ENCODE results near the gene A3GALT2.

DNA sequence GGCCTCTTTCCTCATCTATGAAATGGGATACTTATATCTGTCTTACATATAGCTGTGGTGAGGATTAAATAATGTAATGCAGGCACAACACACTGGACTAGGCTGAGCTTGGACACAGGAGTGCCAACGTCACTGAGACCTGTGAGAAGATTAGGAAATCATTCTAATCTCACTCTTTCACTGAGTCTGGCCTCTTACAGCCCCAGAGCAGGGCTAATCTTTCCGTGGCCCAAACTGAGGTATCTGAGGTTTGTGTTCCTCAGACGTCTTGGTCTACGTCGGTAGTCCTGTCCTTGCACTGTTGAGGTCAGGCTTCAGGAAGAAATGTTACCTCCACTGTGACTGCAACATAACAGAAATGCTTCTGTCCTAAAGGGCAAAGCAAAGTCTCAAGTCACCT is 22.6 kb upstream of the A3GALT2 start:
- TF ChIP-seq, protein P1, sequence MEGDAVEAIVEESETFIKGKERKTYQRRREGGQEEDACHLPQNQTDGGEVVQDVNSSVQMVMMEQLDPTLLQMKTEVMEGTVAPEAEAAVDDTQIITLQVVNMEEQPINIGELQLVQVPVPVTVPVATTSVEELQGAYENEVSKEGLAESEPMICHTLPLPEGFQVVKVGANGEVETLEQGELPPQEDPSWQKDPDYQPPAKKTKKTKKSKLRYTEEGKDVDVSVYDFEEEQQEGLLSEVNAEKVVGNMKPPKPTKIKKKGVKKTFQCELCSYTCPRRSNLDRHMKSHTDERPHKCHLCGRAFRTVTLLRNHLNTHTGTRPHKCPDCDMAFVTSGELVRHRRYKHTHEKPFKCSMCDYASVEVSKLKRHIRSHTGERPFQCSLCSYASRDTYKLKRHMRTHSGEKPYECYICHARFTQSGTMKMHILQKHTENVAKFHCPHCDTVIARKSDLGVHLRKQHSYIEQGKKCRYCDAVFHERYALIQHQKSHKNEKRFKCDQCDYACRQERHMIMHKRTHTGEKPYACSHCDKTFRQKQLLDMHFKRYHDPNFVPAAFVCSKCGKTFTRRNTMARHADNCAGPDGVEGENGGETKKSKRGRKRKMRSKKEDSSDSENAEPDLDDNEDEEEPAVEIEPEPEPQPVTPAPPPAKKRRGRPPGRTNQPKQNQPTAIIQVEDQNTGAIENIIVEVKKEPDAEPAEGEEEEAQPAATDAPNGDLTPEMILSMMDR (conservative IDR thresholded peaks at IDR 0.05), result no peak
- TF ChIP-seq ZFX (IDR thresholded peaks at IDR 0.05), result no peak
